ENCODE data around the gene DNAJB6. TPM values are rescaled to one million over a fixed set of nuclear protein-coding genes. Genes with fewer than 3 reads are reported as not detected.

DNAJB6 gene
- total RNA-seq, 1 experiment from 2014 or later, result 124 TPM

GRCh38 chr7:157368955-157369354 lies 32.2 kb downstream of the DNAJB6 start:
- intact Hi-C loops (cut with micrococcal nuclease), result no loop called here
- no peak overlapping the region for H3K27ac Mint-ChIP-seq (ENCODE audit: low read depth, unreplicated experiment)
- peaks cover 93% of the 10 kb centered on the region for H3K36me3 Mint-ChIP-seq (ENCODE audit: insufficient read depth, unreplicated experiment)
- TF ChIP-seq, protein P1, sequence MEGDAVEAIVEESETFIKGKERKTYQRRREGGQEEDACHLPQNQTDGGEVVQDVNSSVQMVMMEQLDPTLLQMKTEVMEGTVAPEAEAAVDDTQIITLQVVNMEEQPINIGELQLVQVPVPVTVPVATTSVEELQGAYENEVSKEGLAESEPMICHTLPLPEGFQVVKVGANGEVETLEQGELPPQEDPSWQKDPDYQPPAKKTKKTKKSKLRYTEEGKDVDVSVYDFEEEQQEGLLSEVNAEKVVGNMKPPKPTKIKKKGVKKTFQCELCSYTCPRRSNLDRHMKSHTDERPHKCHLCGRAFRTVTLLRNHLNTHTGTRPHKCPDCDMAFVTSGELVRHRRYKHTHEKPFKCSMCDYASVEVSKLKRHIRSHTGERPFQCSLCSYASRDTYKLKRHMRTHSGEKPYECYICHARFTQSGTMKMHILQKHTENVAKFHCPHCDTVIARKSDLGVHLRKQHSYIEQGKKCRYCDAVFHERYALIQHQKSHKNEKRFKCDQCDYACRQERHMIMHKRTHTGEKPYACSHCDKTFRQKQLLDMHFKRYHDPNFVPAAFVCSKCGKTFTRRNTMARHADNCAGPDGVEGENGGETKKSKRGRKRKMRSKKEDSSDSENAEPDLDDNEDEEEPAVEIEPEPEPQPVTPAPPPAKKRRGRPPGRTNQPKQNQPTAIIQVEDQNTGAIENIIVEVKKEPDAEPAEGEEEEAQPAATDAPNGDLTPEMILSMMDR (IDR thresholded peaks at IDR 0.05; ENCODE audit: unreplicated experiment), result no peak
- H3K4me1 Mint-ChIP-seq (ENCODE audit: insufficient read depth, unreplicated experiment), result no peaks in the 10 kb centered on the region
- CTCF ChIA-PET, result interaction anchor here (0.9 to 1.0 kb wide), 2 partner anchors 10 to 13 kb away, joined by 3 to 4 read pairs; no protein-coding TSS in a partner anchor
- no peaks in the 10 kb centered on the region for H3K9me3 Mint-ChIP-seq (ENCODE audit: unreplicated experiment)
- DNase-seq (ENCODE audit: unreplicated experiment), result no peak
- no TSS peak for BruUV-seq (replicated peaks)
- no peaks in the 10 kb centered on the region for H3K27me3 Mint-ChIP-seq (ENCODE audit: insufficient read depth, unreplicated experiment)
- no peak overlapping the region for H3K4me3 Mint-ChIP-seq (ENCODE audit: unreplicated experiment)
- POLR2A ChIA-PET, result interaction anchor here (0.9 to 1.2 kb wide), 2 partner anchors 10 to 11 kb away, joined by 3 read pairs; no protein-coding TSS in a partner anchor

DNA sequence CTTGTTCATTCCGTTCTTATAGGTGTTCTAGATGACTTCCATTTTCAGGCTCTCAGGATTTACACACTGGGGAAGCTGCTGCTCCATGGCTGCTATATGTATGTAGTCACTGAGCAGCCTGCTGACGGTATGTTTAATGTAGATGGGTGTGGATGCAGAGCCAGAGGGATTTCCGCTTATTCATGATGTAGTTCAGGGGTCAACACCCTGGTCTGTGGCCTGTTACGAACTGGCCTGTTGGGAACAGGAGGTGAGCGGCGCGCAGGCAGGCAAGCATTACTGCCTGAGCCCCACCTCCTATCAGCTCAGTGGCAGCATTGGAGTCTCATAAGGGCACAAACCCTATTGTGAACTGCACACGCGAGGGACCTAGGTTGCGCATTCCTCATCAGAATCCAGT lies 33.9 kb downstream of the DNAJB6 start:
- no TSS peak for BruUV-seq (replicated peaks)
- no peaks in the 10 kb centered on the region for H3K9me3 Mint-ChIP-seq (ENCODE audit: unreplicated experiment)
- H3K27ac Mint-ChIP-seq (ENCODE audit: low read depth, unreplicated experiment), result no peak overlapping the region
- H3K4me1 Mint-ChIP-seq (ENCODE audit: insufficient read depth, unreplicated experiment), result no peaks in the 10 kb centered on the region
- TF ChIP-seq, protein P1 (IDR thresholded peaks at IDR 0.05; ENCODE audit: unreplicated experiment), result no peak
- no peak for DNase-seq (ENCODE audit: unreplicated experiment)
- ChIA-PET CTCF (interaction anchor here (0.6 to 1.0 kb wide), 2 partner anchors 14 to 16 kb away, joined by 3 read pairs; no protein-coding TSS in a partner anchor), POLR2A (interaction anchor here (0.7 kb wide), 1 partner anchor 15 kb away, joined by 3 read pairs; no protein-coding TSS in a partner anchor)
- no peak overlapping the region for H3K4me3 Mint-ChIP-seq (ENCODE audit: unreplicated experiment)
- intact Hi-C loops (cut with micrococcal nuclease), result no loop called here
- no peaks in the 10 kb centered on the region for H3K27me3 Mint-ChIP-seq (ENCODE audit: insufficient read depth, unreplicated experiment)
- peaks cover 83% of the 10 kb centered on the region for H3K36me3 Mint-ChIP-seq (ENCODE audit: insufficient read depth, unreplicated experiment)

DNA sequence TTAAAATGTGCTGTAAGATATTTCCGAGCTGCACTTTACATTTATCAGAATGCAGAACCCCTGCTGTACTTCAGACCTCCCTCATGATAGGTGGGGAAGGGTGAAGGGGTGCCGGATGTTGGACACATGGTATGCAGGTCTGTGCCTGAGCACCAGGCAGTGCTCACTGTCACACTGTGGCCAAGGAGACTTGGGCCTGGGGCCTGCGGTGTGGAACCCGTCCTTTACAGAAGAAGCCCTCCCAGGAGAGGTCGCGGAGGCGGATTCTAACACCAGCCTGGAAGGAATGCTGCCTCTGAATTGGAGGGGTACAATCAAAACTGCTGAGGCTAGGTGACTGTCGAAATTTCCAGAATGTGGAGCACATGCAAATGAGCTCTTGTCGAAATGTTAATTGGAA lies 34.5 kb downstream of the DNAJB6 start:
- Mint-ChIP-seq H3K27me3 (ENCODE audit: insufficient read depth, unreplicated experiment) (no peaks in the 10 kb centered on the region), H3K27ac (ENCODE audit: low read depth, unreplicated experiment) (no peak overlapping the region), H3K36me3 (ENCODE audit: insufficient read depth, unreplicated experiment) (peaks cover 80% of the 10 kb centered on the region), H3K9me3 (ENCODE audit: unreplicated experiment) (no peaks in the 10 kb centered on the region), H3K4me3 (ENCODE audit: unreplicated experiment) (no peak overlapping the region), H3K4me1 (ENCODE audit: insufficient read depth, unreplicated experiment) (no peaks in the 10 kb centered on the region)
- no peak for DNase-seq (ENCODE audit: unreplicated experiment)
- ChIA-PET CTCF (interaction anchor here (0.6 kb wide), 1 partner anchor 16 kb away, joined by 3 read pairs; no protein-coding TSS in a partner anchor), POLR2A (interaction anchor here (0.7 kb wide), 1 partner anchor 15 kb away, joined by 3 read pairs; no protein-coding TSS in a partner anchor)
- TF ChIP-seq, protein P1 (IDR thresholded peaks at IDR 0.05; ENCODE audit: unreplicated experiment), result no peak
- no TSS peak for BruUV-seq (replicated peaks)
- intact Hi-C loops (cut with micrococcal nuclease), result no loop called here

GRCh38 chr7:157372300-157373232 lies 35.8 kb downstream of the DNAJB6 start:
- CTCF ChIA-PET, result interaction anchor here (1.3 kb wide), 1 partner anchor 14 kb away, joined by 6 read pairs; no protein-coding TSS in a partner anchor
- no peaks in the 10 kb centered on the region for H3K9me3 Mint-ChIP-seq (ENCODE audit: unreplicated experiment)
- H3K4me1 Mint-ChIP-seq (ENCODE audit: insufficient read depth, unreplicated experiment), result no peaks in the 10 kb centered on the region
- POLR2A ChIA-PET, result no interaction called here
- H3K27me3 Mint-ChIP-seq (ENCODE audit: insufficient read depth, unreplicated experiment), result no peaks in the 10 kb centered on the region
- TF ChIP-seq, protein P1 (IDR thresholded peaks at IDR 0.05; ENCODE audit: unreplicated experiment), result no peak
- intact Hi-C loops (cut with micrococcal nuclease), result no loop called here
- DNase-seq (ENCODE audit: unreplicated experiment), result no peak
- H3K36me3 Mint-ChIP-seq (ENCODE audit: insufficient read depth, unreplicated experiment), result peaks cover 80% of the 10 kb centered on the region
- no peak overlapping the region for H3K27ac Mint-ChIP-seq (ENCODE audit: low read depth, unreplicated experiment)
- H3K4me3 Mint-ChIP-seq (ENCODE audit: unreplicated experiment), result no peak overlapping the region
- BruUV-seq (replicated peaks), result no TSS peak

Data from MCF 10A (cell line).